ENCODE results near the gene AKAP13.

DNA sequence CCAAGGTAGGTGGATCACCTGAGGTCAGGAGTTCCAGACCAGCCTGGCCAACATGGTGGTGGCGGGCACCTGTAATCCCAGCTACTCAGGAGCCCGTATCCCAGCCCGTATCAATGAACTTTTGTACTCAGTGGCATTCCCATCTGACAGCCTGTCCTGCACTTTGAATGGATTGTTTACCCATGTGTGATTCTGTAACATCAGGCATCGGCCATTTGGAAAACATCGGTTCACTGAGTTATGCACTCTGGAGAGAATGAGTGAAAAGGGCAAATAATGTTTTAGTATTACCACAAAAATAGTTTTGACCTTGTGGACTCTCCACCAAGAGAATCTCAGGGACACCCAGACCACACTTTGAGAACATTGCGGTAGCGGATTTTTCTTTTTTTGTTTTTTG is 400.7 kb downstream of the AKAP13 start:
- TF ChIP-seq, protein P1, sequence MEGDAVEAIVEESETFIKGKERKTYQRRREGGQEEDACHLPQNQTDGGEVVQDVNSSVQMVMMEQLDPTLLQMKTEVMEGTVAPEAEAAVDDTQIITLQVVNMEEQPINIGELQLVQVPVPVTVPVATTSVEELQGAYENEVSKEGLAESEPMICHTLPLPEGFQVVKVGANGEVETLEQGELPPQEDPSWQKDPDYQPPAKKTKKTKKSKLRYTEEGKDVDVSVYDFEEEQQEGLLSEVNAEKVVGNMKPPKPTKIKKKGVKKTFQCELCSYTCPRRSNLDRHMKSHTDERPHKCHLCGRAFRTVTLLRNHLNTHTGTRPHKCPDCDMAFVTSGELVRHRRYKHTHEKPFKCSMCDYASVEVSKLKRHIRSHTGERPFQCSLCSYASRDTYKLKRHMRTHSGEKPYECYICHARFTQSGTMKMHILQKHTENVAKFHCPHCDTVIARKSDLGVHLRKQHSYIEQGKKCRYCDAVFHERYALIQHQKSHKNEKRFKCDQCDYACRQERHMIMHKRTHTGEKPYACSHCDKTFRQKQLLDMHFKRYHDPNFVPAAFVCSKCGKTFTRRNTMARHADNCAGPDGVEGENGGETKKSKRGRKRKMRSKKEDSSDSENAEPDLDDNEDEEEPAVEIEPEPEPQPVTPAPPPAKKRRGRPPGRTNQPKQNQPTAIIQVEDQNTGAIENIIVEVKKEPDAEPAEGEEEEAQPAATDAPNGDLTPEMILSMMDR (IDR thresholded peaks at IDR 0.05; ENCODE audit: poor library complexity, severe bottlenecking), result no peak
- no peak for TF ChIP-seq EZH2 (IDR thresholded peaks at IDR 0.05; ENCODE audit: borderline replicate concordance, insufficient read depth, low read length, poor library complexity, severe bottlenecking)
- TF ChIP-seq SMC3 (conservative IDR thresholded peaks at IDR 0.05; ENCODE audit: poor library complexity), result no peak
- TF ChIP-seq RAD21 (conservative IDR thresholded peaks at IDR 0.05), result no peak
- TF ChIP-seq TAF1 (IDR thresholded peaks at IDR 0.05; ENCODE audit: low read depth), result no peak
- no peak for TF ChIP-seq POLR2AphosphoS5 (IDR thresholded peaks at IDR 0.05)
- no peak for TF ChIP-seq EP300 (conservative IDR thresholded peaks at IDR 0.05; ENCODE audit: poor library complexity, severe bottlenecking)

All from neural cell (in vitro differentiated cells).